Measurements from ENCODE around the gene MCF2L2.

DNA sequence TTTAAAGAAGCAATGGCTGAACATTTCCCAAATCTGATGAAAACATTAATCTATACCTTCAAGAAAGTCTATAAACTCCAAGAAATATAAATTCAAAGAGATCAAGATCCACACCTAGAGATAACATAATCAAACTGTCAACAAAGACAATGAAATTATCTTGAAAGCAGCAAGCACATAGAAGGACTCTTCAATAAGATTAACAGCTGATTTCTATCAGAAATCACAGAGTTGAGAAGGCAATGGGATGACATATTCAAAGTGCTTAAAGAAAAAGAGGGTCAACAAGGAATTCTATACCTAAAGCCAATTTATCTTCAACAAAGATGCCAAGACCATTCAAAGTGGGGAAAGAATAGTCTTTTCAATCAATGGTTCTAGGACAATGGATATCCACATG lies 224.7 kb downstream of the MCF2L2 start:
- TF ChIP-seq POLR2AphosphoS5 (IDR thresholded peaks at IDR 0.05; ENCODE audit: borderline replicate concordance, low read depth, low read length) (no peak), FOXP2 (optimal IDR thresholded peaks at IDR 0.05; ENCODE audit: control extremely low read depth, extremely low read length, insufficient read depth) (no peak)

Data from SK-N-MC (cell line).